Erythroblast (primary cell): ENCODE measurements around the gene NHLRC4.

Experiments
- DNase-seq, 2 experiments: peaks; one replicate each; lab custom pipeline; 2025; lab: John Stamatoyannopoulos, UW
- GATA1 ChIP-seq: IDR thresholded peaks from 2 replicates; pipeline ENCODE4 v1.6.1; 2011; ENCODE audit warnings: low read depth, mild to moderate bottlenecking, control low read depth, low read length, moderate library complexity
- POLR2A ChIP-seq: IDR thresholded peaks from 2 replicates; pipeline ENCODE4 v1.6.1; 2011; ENCODE audit warnings: mild to moderate bottlenecking, low read length

NHLRC4 gene

GRCh38 chr16:560701-561412 is 5.9 kb upstream of the NHLRC4 start:
- DNase-seq, result no peak
- no peak for TF ChIP-seq GATA1
- TF ChIP-seq POLR2A, result no peak

- no peak for TF ChIP-seq GATA1
- no peak for TF ChIP-seq POLR2A
- DNase-seq, result no peak
Measured at GRCh38 chr16:561413-561794, 5.4 kb upstream of the NHLRC4 start.

- DNase-seq, result no peak
- TF ChIP-seq POLR2A (no peak), GATA1 (no peak)
Measured at GRCh38 chr16:561957-562938, 4.6 kb upstream of the NHLRC4 start.

- TF ChIP-seq POLR2A (no peak), GATA1 (no peak)
- no peak for DNase-seq
Measured at GRCh38 chr16:563072-563644, 3.6 kb upstream of the NHLRC4 start.

GRCh38 chr16:564690-565418 is 2.0 kb upstream of the NHLRC4 start:
- no peak for TF ChIP-seq GATA1
- TF ChIP-seq POLR2A, result no peak
- DNase-seq, result no peak

- TF ChIP-seq GATA1 (no peak), POLR2A (no peak)
- peak; percentile 56 to 68 for DNase-seq
Measured at GRCh38 chr16:565419-566330, 1.1 kb upstream of the NHLRC4 start.

- TF ChIP-seq GATA1 (no peak), POLR2A (peak; percentile 60)
- no peak for DNase-seq
Measured at GRCh38 chr16:567373-568256, 810 bp downstream of the NHLRC4 start.

- TF ChIP-seq POLR2A (peak; percentile 95), GATA1 (no peak)
- peak; percentile 94 to 97 for DNase-seq
Measured at GRCh38 chr16:568401-569258, 1.8 kb downstream of the NHLRC4 start.

GRCh38 chr16:569445-570254 is 2.8 kb downstream of the NHLRC4 start, which contains the start of gene PIGQ:
Gene PIGQ (plus strand): TSS chr16:569968. CDS start chr16:574075, 4,107 bp downstream.
- DNase-seq, result peak; percentile 79 to 85

More at GRCh38 chr16:569445-570254, 2.8 kb downstream of the NHLRC4 start, which contains the start of gene PIGQ:
- TF ChIP-seq GATA1 (no peak), POLR2A (no peak)
